Measurements from ENCODE around the gene SIGLEC6.

- TF ChIP-seq CTCF (IDR thresholded peaks at IDR 0.05; ENCODE audit: low read depth, low read length) (no peak), MAX (IDR thresholded peaks at IDR 0.05; ENCODE audit: low read depth, low read length) (peak; percentile 70), POLR2A (IDR thresholded peaks at IDR 0.05; ENCODE audit: extremely low read depth, insufficient read length) (no peak), MYC (IDR thresholded peaks at IDR 0.05; ENCODE audit: low read depth, low read length) (peak; percentile 91)
Observed at GRCh38 chr19:51546650-51547396, 15.4 kb upstream of the SIGLEC6 start.
